HG03378 (cell line): ENCODE measurements around the gene TJP3.

ENCODE experiments used
- ATAC-seq: cut with Tn5 transposase; IDR thresholded peaks from one replicate; pipeline ENCODE4 v1.9.1; 2021; ENCODE audit warnings: mild to moderate bottlenecking, moderate library complexity; ENCODE audit not compliant: unreplicated experiment

Gene TJP3

DNA sequence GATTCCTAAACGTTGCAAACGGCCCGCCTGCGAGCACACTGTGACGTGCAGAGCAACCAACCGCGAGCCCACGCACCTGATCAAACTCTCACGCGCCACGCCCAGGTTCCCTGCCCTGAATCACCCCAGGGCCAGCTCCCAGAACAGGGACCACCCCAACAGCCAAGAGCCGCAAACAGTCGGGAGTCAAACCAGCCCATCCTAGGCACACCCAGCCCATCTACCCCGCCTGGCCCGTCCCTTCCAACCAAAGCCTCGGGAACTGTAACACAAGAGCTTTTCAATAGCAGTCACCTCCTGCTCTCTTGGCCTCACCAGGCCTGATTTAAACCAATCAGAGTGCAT, 16.8 kb upstream of the TJP3 start:
- ATAC-seq = no peak

DNA sequence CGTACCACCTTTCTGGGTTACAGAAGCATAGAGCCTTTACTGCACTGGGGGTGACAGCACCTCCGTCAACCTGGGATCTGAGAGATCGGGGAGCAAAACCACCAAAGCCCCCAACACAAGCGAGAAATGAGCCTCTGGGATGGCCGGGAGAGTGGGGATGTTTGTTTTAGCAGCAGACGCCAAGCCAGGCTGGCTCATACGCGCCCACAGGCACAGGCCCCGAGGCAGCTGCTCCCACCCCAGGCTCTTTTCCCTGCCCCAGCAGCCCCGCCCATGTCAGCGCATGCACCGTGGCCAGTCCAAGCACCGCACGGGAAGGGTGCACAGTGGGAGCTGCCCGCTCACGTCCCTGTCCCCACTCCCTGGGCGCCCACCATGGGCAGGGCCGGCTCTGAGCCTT, 16.5 kb upstream of the TJP3 start:
- no peak for ATAC-seq

DNA sequence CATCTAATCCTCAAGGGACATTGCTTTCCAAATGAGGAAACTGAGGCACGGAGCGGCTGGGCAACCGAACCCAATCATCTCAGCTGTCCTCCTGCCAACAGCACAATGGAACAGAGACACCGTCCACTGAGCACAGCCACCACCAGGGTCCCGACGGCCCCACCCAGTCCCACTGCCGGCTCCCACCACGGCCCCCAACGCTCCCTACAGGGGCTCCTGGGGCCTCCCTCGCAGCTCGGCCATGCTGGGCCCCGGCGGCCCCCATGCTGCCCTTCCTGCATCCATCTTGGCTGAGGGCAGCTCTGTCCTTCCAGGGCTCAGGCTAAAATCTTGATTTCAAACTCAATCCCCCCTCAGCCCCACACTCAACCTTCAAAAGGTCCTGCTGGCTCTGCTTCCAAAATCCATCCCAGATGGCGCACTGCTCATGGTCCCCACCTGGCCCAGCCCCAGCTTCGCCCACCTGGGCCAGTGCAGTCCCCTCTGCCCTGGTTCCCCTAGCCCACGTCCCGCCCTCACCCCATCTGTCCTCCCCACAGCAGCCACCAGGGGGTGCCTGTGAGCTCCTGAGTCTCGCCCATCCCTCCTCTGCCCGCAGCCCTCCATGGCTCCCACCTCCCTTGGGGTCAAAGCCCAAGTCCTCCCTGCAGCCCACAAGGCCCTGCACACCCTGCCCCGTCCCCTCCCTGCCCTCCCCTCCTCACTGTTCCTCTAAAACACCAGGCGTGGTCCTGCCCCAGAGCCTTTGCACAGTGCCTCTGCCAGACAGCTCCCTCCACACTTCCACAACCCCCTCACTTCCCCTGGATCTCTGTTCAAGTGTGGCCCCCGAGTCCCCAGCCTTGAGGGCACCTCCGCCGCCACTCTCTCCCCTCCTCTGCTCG, 15.8 kb upstream of the TJP3 start:
- ATAC-seq = no peak

DNA sequence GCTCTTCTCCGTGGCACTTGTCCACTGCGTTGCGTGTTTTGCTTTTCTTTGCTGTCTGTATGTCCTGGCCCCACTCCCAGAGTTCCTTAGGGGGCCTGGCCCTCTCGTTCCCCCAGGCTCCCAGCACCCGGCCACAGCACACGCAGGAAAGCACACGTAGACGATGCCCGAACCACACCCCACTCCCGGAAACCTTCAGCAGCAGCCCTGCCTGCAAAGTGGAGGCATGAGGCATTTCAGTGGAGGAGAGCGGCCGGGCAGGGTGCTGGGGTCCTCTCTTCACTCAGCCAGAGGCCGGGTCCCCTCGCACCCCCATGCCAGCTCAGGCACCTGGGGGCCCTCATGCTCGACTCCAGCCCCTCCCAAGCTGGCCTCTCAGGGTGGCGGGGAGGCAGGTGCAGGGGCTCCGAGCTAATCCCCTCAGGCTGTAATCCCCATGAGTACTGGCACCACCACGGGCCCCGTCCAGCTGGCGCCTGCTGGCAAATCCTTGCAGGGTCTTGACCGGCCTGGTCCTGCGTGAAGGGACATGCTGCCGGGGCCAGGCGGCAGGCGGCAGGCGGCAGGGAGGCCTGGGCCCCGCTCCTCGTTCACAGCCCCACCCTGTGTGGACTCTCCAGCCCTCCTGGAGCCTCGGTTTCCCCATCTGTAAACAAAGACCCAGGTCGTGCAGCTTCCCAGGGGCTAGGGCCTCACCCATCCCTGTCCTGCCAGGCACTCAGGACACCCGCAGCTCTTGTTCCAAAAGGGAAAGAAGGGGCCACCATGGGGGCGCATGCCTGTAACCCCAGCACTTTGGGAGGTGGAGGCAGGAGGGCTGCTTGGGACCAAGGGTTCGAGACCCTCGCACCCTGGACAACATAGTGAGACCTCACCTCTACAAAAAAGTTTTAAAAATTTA, 14.9 kb upstream of the TJP3 start:
- ATAC-seq = no peak

DNA sequence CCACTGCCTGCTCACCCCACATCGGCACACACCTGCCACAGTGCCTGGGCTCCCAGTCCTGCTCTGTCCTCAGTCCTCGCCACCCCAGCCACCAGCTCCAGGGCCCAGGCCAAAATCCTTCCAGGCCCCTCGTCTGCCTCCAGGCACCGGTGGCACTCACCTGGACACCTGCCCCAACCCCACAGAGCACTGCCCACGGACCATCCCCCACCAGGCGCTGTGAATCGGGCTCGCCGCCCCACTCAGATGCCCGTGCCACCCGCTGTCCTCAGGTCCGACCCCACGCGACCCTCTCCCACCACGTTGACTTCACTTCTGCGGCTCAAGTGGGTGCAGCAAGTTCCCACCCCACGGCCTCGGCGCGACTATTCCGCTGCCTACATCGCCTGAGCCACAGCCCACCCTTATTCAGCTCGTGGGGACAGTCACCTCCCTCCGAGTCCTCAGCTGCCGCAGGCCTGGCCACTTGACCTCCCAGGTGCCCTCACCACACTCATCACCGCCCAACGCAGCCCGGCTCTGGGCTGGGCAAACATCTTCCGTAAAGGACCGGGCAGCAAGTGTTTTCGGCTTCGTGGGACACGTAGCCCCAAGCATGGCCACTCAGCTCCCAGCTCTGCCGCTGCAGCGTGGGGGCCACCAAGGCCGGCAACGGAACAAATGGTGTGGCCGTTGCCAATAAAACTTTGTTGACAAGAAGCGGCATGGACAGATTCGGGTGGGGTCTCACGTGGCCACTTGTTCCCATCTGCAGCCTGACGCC, 13.6 kb upstream of the TJP3 start:
- ATAC-seq = no peak

DNA sequence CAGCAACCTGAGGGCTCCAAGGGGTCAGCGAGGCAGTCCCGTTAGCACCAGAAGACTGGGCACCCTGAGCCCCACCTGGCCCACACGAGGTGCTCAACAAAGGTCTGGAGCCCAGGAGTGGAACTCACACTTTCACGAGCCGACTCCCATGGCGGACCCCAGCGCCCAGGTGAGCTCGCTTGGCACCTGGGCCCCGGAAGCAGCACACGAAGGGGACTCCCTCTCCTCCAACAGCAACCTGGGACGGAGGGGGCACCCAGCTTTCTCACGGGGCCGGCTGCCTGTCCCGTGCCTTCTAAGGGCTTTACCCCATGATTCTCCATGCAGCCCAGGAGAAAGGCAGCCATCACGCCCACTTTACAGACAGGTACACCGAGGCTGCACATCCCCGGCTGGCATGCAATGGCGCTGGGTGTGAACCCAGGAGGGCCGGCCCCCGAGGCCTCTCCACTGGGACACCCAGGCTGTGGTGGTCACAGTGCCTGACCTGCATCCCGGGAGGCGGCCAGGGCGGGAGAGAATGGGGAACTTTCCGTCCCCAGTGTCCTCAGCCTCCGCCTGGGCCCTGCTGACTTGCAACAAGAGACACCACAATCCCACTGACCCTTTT, 13.0 kb upstream of the TJP3 start:
- no peak for ATAC-seq

DNA sequence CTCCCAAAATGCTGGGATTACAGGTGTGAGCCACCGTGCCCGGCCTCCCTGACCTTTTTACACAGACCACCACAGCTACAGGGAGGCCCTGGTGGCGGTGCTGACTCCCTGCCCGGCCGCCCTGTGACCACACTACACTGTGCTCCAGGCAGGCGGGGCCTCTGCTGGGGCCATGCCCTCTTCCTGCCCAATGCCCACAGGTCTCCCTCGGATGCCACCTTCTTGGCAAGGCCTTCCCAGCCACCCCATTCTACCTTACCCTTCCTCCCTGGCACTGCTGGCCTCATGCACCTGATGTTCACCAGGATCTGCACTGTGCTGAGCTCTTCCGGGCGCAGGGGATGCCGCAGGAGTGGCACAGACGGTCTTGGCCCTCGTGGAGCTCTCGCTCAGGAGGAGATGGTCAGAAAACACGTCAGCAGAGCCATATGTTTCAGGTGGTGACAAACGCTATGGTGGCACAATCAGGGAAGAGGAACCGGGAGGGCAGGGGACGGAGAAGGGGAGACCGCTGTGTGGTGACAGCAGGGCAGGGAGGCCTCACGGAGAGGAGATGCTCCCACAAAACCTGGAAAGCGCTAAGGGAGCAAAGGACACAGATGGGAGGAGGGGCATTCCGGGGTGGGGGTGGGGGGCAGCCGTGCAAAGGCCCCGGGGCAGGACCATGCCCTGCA, 12.1 kb upstream of the TJP3 start:
- ATAC-seq = no peak

DNA sequence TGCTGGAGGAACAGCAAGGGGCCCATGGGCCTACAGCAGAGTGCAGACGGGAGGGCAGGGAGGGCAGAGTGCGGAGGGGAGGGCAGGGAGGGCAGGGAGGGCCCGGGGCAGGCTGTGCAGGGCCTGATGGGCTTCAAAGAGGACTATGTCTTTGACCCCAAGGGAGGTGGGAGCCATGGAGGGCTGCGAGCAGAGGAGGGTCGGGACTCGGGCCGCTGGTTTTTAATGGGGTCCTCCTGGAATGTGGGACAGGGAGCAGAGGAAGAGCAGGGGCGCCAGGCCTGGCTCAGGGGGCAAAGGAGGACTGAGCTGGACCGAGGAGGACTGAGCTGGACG, 11.6 kb upstream of the TJP3 start:
- no peak for ATAC-seq

DNA sequence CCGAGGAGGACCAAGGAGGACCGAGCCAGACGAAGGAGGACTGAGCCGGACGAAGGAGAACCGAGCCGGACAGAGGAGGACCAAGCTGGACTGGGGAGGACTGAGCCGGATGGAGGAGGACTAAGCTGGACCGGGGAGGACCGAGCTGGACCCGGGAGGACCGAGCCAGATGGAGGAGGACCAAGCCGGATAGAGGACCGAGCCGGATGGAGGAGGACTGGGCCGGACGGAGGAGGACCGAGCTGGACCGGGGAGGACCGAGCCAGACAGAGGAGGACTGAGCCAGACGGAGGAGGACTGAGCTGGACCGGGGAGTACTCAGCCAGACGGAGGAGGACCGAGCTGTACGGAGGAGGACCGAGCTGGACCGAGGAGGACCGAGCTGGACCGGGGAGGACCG, 11.1 kb upstream of the TJP3 start:
- ATAC-seq = no peak

DNA sequence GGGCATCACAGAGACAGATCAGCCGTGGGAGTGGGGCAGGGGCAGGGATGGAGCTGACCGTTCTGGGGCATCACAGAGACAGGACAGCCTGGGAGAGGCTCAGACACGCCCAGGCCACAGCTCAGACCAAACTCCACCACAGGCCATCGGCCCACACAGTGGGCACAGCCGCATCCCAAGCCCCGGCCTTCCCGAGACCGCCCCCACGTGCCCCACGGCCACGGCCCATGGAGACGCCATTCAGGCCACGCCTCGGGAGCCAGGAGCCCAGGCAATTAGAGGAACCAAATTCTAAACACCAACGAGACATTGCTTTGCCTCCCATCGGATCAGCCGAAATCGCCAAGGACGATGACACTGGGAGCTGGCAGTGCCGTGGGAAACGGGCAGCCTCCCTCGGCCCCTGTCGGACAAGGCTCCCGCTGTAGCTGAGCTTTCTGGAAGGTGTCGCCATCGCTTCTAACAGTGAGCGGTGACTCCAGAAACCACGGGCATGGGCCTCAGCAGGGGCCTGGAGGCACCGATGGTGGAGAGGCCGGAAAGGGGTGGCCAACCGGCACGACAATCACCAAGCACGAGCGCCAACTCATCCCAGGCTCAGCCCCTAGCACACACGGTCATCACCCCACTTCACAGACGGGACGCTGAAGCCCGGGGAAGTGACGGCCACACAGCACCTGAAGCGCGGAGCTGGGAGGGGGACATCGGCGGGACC, 10.4 kb upstream of the TJP3 start:
- no peak for ATAC-seq

DNA sequence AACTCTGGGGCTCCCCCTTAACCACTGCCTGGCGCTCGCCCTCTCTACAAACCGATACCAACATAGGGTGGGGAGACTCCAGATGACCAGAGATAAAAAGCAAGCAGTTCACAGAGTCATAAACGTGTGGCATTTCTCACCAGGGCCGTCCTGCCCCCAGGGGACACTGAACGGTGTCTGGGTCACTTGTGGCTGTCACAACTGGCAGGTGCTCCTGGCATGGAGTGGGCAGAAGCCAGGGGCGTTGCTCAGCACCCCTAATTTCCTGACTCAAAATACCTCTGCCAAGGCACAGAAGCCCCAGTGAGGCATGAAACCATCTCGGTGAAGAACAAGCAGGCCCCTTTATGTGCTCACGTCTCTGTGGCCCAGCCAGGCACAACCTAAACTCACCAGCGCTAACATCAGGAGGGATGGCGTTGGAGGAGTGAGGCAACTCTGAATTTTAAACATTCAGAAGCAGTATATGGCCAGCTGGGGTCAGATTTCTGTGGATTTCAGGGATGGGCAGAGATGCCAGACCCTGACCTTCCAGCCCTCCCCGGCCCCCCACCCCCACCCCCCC, 9.7 kb upstream of the TJP3 start:
- ATAC-seq = no peak

DNA sequence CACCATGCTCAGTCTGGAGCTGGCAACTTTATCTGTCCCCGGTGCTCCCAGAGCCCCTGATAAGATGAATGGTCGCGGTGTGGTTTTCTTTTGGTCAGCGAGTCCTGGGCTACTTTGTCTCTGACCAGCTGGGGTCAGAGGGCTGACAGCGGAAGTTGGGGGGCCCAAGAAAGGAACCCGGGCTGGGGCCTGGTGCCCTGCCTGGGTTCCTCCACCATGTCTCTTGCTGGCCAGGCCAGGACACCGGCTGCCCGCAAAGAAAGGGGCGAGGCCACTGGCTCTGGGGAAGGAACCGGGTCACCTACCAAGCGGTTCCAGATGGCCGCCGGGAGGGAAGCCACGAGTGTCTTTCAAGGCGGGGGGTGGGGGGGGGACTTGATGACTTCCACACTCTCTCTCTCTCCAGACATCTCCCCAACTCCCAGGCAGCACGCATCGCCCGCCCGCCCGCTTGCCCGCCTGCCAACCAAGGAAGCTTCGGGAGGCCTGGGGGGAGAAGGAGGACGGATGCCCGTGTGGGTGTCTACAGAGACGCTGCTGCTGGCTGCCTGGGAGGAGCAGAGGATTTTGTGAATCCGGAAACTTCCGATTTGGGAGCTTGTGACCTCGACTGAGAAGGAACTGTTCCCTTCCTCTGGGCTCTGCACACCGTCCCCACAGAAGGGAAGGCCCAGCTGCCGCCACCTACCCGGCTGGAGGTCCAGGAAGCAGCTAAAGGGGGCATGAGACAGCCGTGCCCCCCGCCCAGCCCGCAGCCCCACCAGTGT, 9.0 kb upstream of the TJP3 start:
- no peak for ATAC-seq

DNA sequence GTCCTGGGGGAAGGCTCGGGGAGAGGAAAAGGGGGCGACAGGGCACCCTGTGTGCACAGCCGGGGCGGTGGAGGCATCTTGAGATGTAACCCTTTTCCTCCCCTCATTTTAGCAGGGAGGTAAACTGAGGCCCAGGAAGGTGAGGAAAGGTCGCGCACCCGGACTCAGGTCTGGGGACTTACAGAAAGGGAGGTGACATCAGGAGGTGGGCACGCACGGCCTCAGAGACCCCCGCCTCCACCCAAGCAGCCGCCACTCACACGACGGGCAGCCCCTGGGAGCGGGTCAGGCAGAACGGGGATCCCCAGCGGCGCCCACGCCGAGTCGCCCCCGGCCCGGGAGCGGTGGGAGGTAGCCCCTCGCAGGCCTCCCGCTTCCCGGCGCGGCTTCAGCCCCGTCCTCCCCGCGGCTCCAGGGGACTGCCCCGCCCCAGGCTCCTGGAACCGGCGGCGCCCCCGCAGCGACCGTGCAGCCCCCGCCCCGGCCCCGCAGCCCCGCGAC, 8.4 kb upstream of the TJP3 start:
- ATAC-seq = no peak

DNA sequence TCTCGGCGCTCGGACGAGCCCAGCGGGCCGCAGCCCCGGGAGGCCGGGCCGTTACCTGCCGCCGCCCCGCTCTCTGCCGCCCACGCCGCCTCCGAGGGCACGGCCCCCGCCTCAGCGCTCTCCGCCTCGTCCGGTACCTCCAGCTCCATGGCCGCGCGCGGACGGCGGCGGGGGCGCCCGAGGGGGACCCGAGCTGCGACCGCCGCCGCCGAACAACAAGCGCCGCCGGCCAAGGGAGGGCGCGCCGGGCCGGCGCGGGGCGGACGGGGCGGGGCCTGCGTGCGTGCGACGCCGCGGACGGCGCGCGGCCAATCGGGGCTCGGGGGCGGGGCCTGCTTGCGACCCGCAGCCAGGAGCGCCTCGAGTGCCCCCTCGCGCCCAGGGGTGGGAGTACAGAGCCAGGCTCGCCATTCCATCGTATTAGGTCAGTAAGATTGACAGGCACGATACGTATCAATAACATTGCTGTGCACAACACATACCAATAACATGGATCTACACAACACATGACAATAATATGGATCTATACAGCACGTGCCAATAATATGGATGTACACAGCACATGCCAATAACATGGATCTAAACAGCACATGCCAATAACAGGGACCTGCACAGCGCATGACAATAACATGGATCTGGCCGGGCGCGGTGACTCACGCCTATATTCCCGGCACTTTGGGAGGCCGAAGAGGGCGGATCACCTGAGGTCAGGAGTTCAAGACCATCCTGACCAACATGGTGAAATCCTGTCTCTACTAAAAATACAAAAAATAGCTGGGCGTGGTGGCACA, 7.7 kb upstream of the TJP3 start, which contains the start of gene PIP5K1C:
PIP5K1C (minus strand) TSS at position 227 of the 791 bp plus-strand sequence; CDS start at position 149, 78 bp downstream.
- ATAC-seq = no peak

DNA sequence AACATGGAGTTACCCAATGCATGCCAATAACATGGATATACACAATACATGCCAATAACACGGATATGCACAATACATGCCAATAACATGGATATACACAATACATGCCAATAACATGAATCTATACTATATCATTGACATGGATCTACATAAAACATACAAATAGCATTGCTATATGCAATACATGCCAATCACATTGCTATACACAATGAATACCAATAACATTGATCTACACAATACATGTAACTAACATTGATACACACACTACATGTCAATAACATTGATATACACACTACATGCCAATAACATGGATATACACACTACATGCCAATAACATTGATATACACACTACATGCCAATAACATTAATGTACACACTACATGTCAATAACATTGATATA, 7.0 kb upstream of the TJP3 start:
- no peak for ATAC-seq

DNA sequence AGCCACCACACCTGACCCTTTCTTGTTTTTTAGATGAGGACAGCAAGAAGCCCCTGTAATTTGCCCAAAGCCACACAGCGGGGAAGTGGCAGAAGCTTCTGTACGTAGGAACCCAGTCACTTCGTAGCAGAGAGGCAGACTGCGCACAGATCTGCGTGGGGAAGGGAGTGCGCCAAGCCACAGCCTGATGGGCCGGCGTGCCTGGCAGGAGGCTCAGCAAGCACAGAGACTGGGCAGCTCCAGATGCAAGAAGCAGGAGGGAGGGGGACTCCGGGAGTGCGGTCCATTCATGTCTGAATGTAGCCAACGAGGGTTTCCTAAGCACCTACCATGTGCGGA, 347 bp upstream of the TJP3 start:
- no peak for ATAC-seq

DNA sequence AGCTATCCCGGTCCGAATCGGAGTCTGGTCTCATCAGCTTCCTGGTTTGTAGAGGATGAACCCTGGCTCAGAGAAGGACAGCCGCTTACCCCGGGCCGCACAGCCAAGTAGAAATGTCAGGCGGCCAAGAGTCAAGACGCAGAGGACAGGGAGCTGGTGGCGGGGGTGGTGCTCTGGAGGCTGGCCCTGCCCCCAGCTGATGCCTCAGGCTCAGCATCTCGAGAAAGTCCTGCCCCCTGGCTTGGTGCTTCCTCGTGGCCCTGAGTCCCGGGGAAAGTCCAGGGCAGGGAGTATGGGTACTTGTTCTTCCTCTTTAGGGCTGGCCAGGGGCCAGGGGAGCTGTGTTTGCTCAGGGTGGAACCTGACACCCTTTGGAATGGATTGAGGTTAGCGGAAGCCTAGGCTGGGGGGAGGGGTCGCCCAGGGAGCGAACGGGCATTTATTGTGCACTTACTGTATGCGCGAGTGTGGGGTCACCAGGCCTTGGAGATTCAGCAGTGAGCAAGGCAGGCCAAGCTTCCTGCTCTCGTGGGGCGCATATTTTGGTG, 2.2 kb downstream of the TJP3 start:
- ATAC-seq = no peak
